Raji (cell line): ENCODE data around the gene KCNK4.
A peak's percentile ranks its signal among the peaks of the same experiment; 100 is the strongest.

Experiments
- POLR2A ChIP-seq: IDR thresholded peaks from 2 replicates; pipeline ENCODE4 v1.6.1; 2011; ENCODE audit warnings: low read depth, low read length, control low read depth; ENCODE audit not compliant: insufficient read depth

Gene KCNK4

GRCh38 chr11:64317961-64318765, 27.1 kb downstream of the KCNK4 start, which contains the start of gene PRDX5:
TSS of gene PRDX5 (plus strand) at chr11:64318121. CDS start at chr11:64318216, 95 bp downstream.
- peak; percentile 77 for TF ChIP-seq POLR2A

GRCh38 chr11:64318766-64319761, 28.0 kb downstream of the KCNK4 start:
- no peak for TF ChIP-seq POLR2A

GRCh38 chr11:64320556-64320955, 29.5 kb downstream of the KCNK4 start:
- no peak for TF ChIP-seq POLR2A

GRCh38 chr11:64321026-64321425, 29.9 kb downstream of the KCNK4 start:
- no peak for TF ChIP-seq POLR2A

GRCh38 chr11:64321533-64321932, 30.4 kb downstream of the KCNK4 start:
- TF ChIP-seq POLR2A: no peak

GRCh38 chr11:64322925-64323260, 31.8 kb downstream of the KCNK4 start:
- no peak for TF ChIP-seq POLR2A

GRCh38 chr11:64323373-64323772, 32.3 kb downstream of the KCNK4 start:
- TF ChIP-seq POLR2A: no peak

GRCh38 chr11:64324692-64325469, 33.8 kb downstream of the KCNK4 start:
- TF ChIP-seq POLR2A: no peak

- TF ChIP-seq POLR2A: no peak
Measured at GRCh38 chr11:64327375-64327774, 36.3 kb downstream of the KCNK4 start.

GRCh38 chr11:64327993-64328392, 36.9 kb downstream of the KCNK4 start:
- no peak for TF ChIP-seq POLR2A

- TF ChIP-seq POLR2A: no peak
Measured at GRCh38 chr11:64330888-64331287, 39.8 kb downstream of the KCNK4 start.

GRCh38 chr11:64331569-64332371, 40.7 kb downstream of the KCNK4 start:
- TF ChIP-seq POLR2A: 0 out of 2 replicates have a peak, but pooled peaks have one; percentile 23

GRCh38 chr11:64333556-64333955, 42.5 kb downstream of the KCNK4 start:
- TF ChIP-seq POLR2A: no peak
